ENCODE results near the gene FAM168A.

FAM168A gene

GRCh38 chr11:73376160-73376802 lies 221.6 kb downstream of the FAM168A start, which contains the start of gene RELT:
TSS of gene RELT (plus strand) at chr11:73376399. CDS start at chr11:73389137, 12,738 bp downstream.
- DNase-seq (ENCODE audit: low read depth, low spot score) = peak; percentile 97

GRCh38 chr11:73375830-73376159 lies 222.1 kb downstream of the FAM168A start:
- DNase-seq (ENCODE audit: low read depth, low spot score) = no peak

GRCh38 chr11:73374151-73374550 lies 223.8 kb downstream of the FAM168A start:
- DNase-seq (ENCODE audit: low read depth, low spot score) = no peak

- peak; percentile 37 for DNase-seq (ENCODE audit: low read depth, low spot score)
These were observed 225.4 kb downstream of the FAM168A start for GRCh38 chr11:73372375-73372993.

- no peak for DNase-seq (ENCODE audit: low read depth, low spot score)
These were observed 230.4 kb downstream of the FAM168A start for GRCh38 chr11:73367482-73368024.

- DNase-seq (ENCODE audit: low read depth, low spot score) = no peak
These were observed 231.0 kb downstream of the FAM168A start for GRCh38 chr11:73366953-73367352.

GRCh38 chr11:73366265-73366610 lies 231.7 kb downstream of the FAM168A start:
- DNase-seq (ENCODE audit: low read depth, low spot score) = no peak

GRCh38 chr11:73365352-73366264 lies 232.3 kb downstream of the FAM168A start:
- DNase-seq (ENCODE audit: low read depth, low spot score) = no peak

GRCh38 chr11:73363147-73363546 lies 234.8 kb downstream of the FAM168A start:
- DNase-seq (ENCODE audit: low read depth, low spot score) = no peak

GRCh38 chr11:73361953-73362776 lies 235.7 kb downstream of the FAM168A start:
- peak; percentile 96 for DNase-seq (ENCODE audit: low read depth, low spot score)

- no peak for DNase-seq (ENCODE audit: low read depth, low spot score)
These were observed 237.1 kb downstream of the FAM168A start for GRCh38 chr11:73360743-73361369.

GRCh38 chr11:73359930-73360742 lies 237.8 kb downstream of the FAM168A start:
- DNase-seq (ENCODE audit: low read depth, low spot score) = peak; percentile 65

- DNase-seq (ENCODE audit: low read depth, low spot score) = no peak
These were observed 238.6 kb downstream of the FAM168A start for GRCh38 chr11:73359341-73359740.

- DNase-seq (ENCODE audit: low read depth, low spot score) = no peak
These were observed 239.8 kb downstream of the FAM168A start for GRCh38 chr11:73358071-73358470.

- no peak for DNase-seq (ENCODE audit: low read depth, low spot score)
These were observed 240.7 kb downstream of the FAM168A start for GRCh38 chr11:73356979-73357860.

GRCh38 chr11:73355109-73355508 lies 242.8 kb downstream of the FAM168A start:
- no peak for DNase-seq (ENCODE audit: low read depth, low spot score)

- DNase-seq (ENCODE audit: low read depth, low spot score) = no peak
These were observed 244.5 kb downstream of the FAM168A start for GRCh38 chr11:73353422-73353821.

GRCh38 chr11:73350908-73351636 lies 246.8 kb downstream of the FAM168A start:
- peak; percentile 77 for DNase-seq (ENCODE audit: low read depth, low spot score)

Data from ELF-1 (cell line).